GM12891 (cell line): ENCODE data around the gene INHA.

ENCODE experiments used
- PAX5 ChIP-seq: IDR thresholded peaks from 2 replicates; pipeline ENCODE4 v1.6.1; 2011; ENCODE audit warnings: low read length, moderate library complexity, mild to moderate bottlenecking; ENCODE audit not compliant: insufficient read depth, severe bottlenecking
- POLR2A ChIP-seq: IDR thresholded peaks from 2 replicates; pipeline ENCODE4 v1.6.1; 2011; ENCODE audit warnings: low read depth, low read length, control low read depth
- POLR2AphosphoS5 ChIP-seq: IDR thresholded peaks from 2 replicates; pipeline ENCODE4 v1.6.1; 2011; ENCODE audit warnings: low read depth, low read length, control low read depth
- POU2F2 ChIP-seq: IDR thresholded peaks from 2 replicates; pipeline ENCODE4 v1.6.1; 2011; ENCODE audit warnings: low read depth, mild to moderate bottlenecking, control low read depth, low read length, moderate library complexity
- TAF1 ChIP-seq: IDR thresholded peaks from 2 replicates; pipeline ENCODE4 v1.6.1; 2011; ENCODE audit warnings: low read depth, low read length, control low read depth

GRCh38 chr2:219538504-219538951 lies 33.6 kb upstream of the INHA start:
- no peak for TF ChIP-seq POLR2A
- no peak for TF ChIP-seq PAX5
- TF ChIP-seq POLR2AphosphoS5, result no peak
- TF ChIP-seq POU2F2, result no peak
- TF ChIP-seq TAF1, result no peak
